ENCODE results near the gene AGBL1.

Gene AGBL1

DNA sequence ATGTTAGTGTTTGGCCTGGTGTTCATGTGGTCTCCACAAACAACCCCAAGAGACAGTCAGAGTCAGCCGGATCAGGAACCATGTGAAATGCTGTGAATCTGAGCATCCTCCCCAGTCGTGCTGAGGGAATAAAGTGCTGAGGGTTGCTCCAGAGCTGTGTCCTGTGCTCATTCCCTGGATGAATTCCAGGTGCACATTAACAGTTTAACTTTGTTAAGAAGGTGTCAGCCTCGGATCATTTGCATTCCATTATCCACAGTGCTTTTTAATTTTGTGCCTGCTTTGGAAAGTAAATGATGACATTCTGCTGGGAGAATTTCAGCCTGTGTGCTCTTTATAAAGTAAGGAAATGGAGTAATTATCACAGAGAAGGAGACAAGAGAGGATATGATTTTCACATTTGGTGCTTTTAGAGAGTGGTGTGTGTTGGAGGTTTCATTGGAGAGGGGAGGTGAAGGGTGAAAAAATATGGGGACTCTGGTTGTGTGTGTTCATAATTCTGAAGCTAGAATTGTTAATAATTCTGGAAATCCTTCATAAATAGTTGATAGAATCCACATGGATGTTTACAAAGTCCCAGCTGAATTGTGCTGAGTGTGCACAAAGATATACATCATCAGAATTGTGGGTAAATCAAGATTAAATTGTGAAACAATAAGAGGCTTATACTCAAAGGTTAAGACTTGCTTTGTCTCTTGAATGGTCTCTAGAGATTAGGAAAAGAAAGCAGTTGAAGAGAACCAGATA is 621.4 kb downstream of the AGBL1 start:
- TF ChIP-seq, protein P1, sequence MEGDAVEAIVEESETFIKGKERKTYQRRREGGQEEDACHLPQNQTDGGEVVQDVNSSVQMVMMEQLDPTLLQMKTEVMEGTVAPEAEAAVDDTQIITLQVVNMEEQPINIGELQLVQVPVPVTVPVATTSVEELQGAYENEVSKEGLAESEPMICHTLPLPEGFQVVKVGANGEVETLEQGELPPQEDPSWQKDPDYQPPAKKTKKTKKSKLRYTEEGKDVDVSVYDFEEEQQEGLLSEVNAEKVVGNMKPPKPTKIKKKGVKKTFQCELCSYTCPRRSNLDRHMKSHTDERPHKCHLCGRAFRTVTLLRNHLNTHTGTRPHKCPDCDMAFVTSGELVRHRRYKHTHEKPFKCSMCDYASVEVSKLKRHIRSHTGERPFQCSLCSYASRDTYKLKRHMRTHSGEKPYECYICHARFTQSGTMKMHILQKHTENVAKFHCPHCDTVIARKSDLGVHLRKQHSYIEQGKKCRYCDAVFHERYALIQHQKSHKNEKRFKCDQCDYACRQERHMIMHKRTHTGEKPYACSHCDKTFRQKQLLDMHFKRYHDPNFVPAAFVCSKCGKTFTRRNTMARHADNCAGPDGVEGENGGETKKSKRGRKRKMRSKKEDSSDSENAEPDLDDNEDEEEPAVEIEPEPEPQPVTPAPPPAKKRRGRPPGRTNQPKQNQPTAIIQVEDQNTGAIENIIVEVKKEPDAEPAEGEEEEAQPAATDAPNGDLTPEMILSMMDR (conservative IDR thresholded peaks at IDR 0.05; ENCODE audit: control insufficient read depth, insufficient read depth, low read depth, low read length), result no peak
- H3K4me3 ChIP-seq (ENCODE audit: control insufficient read depth, low read depth, low read length), result no peak overlapping the region
- no peak for DNase-seq (ENCODE audit: low read depth)

DNA sequence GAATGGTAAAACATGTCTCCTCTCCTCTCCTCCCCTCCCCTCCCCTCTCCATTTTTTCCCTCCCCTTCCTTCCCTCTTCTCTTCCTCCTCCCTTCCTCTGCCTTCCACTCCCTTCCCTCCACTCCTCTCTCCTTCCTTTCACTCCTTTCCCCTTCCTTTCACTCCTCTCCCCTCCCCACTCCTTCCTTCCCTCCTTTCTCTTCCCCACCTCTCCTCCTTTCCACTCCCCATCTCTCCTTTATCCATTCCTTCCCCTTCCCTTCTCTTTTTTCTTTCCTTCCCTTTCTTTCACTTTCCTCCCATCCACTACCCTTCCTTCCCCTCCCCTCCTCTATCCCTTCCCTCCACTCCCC is 621.9 kb downstream of the AGBL1 start:
- DNase-seq (ENCODE audit: low read depth), result no peak
- TF ChIP-seq, protein P1 (conservative IDR thresholded peaks at IDR 0.05; ENCODE audit: control insufficient read depth, insufficient read depth, low read depth, low read length), result no peak
- no peak overlapping the region for H3K4me3 ChIP-seq (ENCODE audit: control insufficient read depth, low read depth, low read length)

DNA sequence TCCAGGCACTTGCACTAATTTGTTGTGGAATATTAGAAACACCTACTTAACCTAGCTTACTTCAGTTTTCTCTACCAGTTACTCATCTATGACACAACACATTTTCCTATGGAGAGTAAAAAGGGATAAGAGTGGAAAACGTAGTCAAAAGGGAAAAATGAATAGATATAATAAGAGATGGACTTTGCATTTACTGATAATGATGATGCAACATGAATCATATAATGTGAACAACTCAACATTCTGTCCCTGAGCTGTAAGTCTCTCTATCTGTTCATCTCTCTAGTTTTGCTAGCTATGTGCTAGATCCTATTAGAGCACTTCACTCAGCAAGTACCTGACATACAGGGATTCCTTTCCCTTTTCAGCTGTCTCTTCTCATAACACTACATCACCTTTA is 627.1 kb downstream of the AGBL1 start:
- TF ChIP-seq, protein P1 (conservative IDR thresholded peaks at IDR 0.05; ENCODE audit: control insufficient read depth, insufficient read depth, low read depth, low read length), result no peak
- H3K4me3 ChIP-seq (ENCODE audit: control insufficient read depth, low read depth, low read length), result no peak overlapping the region
- no peak for DNase-seq (ENCODE audit: low read depth)

DNA sequence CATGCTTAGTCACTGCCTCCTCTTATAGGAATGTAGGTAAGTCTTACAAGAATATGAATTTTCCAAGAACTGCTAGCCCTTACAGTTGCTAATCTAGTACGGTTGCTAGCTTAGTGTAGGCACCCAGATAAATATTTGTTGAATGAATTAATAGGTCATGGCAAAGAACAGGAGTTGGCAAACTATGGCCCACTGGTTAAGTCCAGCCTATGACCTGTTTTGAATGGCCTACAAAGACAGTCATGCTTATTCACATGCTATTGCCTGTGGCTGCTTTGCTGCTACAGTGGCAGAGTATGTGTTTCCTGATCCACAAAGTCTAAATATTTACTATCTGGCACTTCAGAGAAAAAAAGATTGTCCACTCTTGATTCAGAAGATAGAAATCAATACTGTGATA is 631.8 kb downstream of the AGBL1 start:
- no peak overlapping the region for H3K4me3 ChIP-seq (ENCODE audit: control insufficient read depth, low read depth, low read length)
- DNase-seq (ENCODE audit: low read depth), result no peak
- TF ChIP-seq, protein P1 (conservative IDR thresholded peaks at IDR 0.05; ENCODE audit: control insufficient read depth, insufficient read depth, low read depth, low read length), result no peak

DNA sequence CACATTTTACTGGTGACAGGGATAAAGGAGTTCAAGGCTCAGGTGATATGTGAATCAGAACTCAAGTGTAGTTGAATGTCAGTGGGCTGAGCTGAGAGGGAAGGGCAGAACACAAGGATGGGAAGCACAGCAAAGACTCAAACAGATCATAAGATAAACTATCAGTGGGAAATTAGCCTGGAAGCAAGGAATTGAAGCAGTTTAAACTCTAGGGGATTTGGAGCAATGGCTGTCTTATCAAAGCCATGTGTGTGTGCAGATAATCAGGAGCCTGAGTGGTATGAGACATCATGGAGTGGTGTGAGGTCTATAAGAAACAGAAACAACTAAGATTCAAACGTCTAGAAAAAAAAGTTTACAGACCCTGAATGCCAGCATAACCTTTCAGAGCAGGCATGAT is 634.6 kb downstream of the AGBL1 start:
- TF ChIP-seq, protein P1 (conservative IDR thresholded peaks at IDR 0.05; ENCODE audit: control insufficient read depth, insufficient read depth, low read depth, low read length), result no peak
- no peak for DNase-seq (ENCODE audit: low read depth)
- no peak overlapping the region for H3K4me3 ChIP-seq (ENCODE audit: control insufficient read depth, low read depth, low read length)

DNA sequence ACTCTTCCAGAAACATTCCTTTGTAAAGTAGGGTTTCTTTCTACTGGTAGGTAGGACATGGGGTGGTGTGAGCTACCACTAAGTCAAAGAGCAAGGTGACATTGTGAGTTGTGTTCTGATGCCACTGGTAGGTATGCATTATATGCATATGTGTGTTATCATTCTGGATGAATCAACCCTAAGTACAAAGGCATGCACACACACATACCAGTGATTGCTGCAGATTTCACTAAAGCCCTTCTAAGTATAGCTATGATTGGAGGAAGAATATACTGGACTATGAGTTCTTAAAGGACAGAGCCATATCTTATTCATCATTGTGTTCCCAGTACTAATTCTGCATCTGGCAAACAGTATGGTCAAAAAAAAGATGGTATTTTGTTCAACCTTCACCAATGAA is 646.0 kb downstream of the AGBL1 start:
- DNase-seq (ENCODE audit: low read depth), result no peak
- no peak overlapping the region for H3K4me3 ChIP-seq (ENCODE audit: control insufficient read depth, low read depth, low read length)
- TF ChIP-seq, protein P1 (conservative IDR thresholded peaks at IDR 0.05; ENCODE audit: control insufficient read depth, insufficient read depth, low read depth, low read length), result no peak

All from fibroblast of mammary gland (primary cell).